HepG2 (cell line): ENCODE measurements around the gene SLC9A8. TPM values are rescaled to one million over a fixed set of nuclear protein-coding genes. Genes with fewer than 3 reads are reported as not detected.

Experiments
- ATAC-seq: fragments of 200-7000 bp; cut with Tn5 transposase; 3 replicates; pipeline ENCODE4 v1.9.1; 2020; ENCODE audit warnings: mild to moderate bottlenecking, moderate library complexity
- BruUV-seq: library from RNA; stranded (reverse); fragments of 400-500 nt; replicated peaks from 2 replicates; lab custom pipeline; 2021; lab: Mats Ljungman, UMichigan
- CTCF ChIA-PET: fragments of 300-600 bp; formaldehyde crosslinking; extraction: SDS; loops from one replicate; lab custom pipeline; 2021; ENCODE audit warnings: low total read pairs, inconsistent platforms, low intra/inter-chr PET ratio; lab: Yijun Ruan, JAX
- POLR2A ChIA-PET: fragments of 350-600 bp; sonication (Branson Sonifier 250); formaldehyde crosslinking; loops from one replicate; lab custom pipeline; 2020; ENCODE audit warnings: antibody characterized with exemption, inconsistent platforms; lab: Yijun Ruan, JAX
- DNase-seq: peaks from one replicate; pipeline ENCODE4 v3.0.0-alpha.2; 2015; ENCODE audit warnings: low spot score
- FAIRE-seq: peaks from 3 replicates; lab custom pipeline; 2011; peaks lifted over from hg19 to GRCh38; lab: Jason Lieb, UNC
- H2AFZ ChIP-seq: one replicate; pipeline ENCODE4 v1.6.1; 2011; ENCODE audit warnings: low read length, inconsistent platforms
- H3K27ac ChIP-seq: fragments of 300-600 bp; 3 replicates; pipeline ENCODE4 v1.8.0; 2011; ENCODE audit warnings: mixed run types, mild to moderate bottlenecking, mixed read lengths, low read length, inconsistent platforms; ENCODE audit not compliant: insufficient read depth; ENCODE audit errors: extremely low read length
- H3K27me3 ChIP-seq, 2 experiments: fragments of 200-600 bp in 1 of 2; 2 replicates in 1 of 2; 3 replicates in 1 of 2; pipeline versions ENCODE4 v1.6.0 to v1.8.0; 2011; ENCODE audit warnings: low read length in 2 of 2, mild to moderate bottlenecking in 2 of 2, moderate library complexity in 2 of 2, inconsistent platforms in 1 of 2; ENCODE audit not compliant: insufficient read depth in 2 of 2, control insufficient read depth in 1 of 2
- H3K36me3 ChIP-seq, 2 experiments: fragments of 200-600 bp in 1 of 2; replicated peaks in 1 of 2; 2 replicates in 1 of 2; 3 replicates in 1 of 2; pipeline versions ENCODE4 v1.5.1 to v1.8.0; 2011; ENCODE audit warnings: low read length in 2 of 2, inconsistent platforms in 1 of 2; ENCODE audit not compliant: insufficient read depth in 2 of 2, control insufficient read depth in 1 of 2
- H3K4me1 ChIP-seq: 2 replicates; pipeline ENCODE4 v1.5.1; 2012; ENCODE audit warnings: low read length, inconsistent platforms; ENCODE audit not compliant: insufficient read depth
- H3K4me2 ChIP-seq: 2 replicates; pipeline ENCODE4 v1.6.0; 2011; ENCODE audit warnings: low read depth, low read length, inconsistent platforms
- H3K4me3 ChIP-seq, 3 experiments: fragments of 200-600 bp in 1 of 3; sonication (generic), shearing (Covaris generic) in 1 of 3; replicated peaks in 1 of 3; 2 replicates each; pipeline ENCODE4 v1.5.1; 2011 to 2016; ENCODE audit warnings: low read length in 3 of 3, inconsistent platforms in 2 of 3, low read depth in 2 of 3, mild to moderate bottlenecking in 2 of 3, control low read depth in 1 of 3, mixed read lengths in 1 of 3; ENCODE audit not compliant: insufficient read depth in 1 of 3
- H3K79me2 ChIP-seq: one replicate; pipeline ENCODE4 v1.6.1; 2011; ENCODE audit warnings: low read length, inconsistent platforms; ENCODE audit not compliant: insufficient read depth
- H3K9ac ChIP-seq: 2 replicates; pipeline ENCODE4 v1.6.0; 2011; ENCODE audit warnings: mild to moderate bottlenecking, low read depth, low read length, inconsistent platforms; ENCODE audit not compliant: insufficient read depth
- H3K9me3 ChIP-seq: 2 replicates; pipeline ENCODE4 v1.5.1; 2012; ENCODE audit warnings: mild to moderate bottlenecking, low read length
- H4K20me1 ChIP-seq: 2 replicates; pipeline ENCODE4 v1.6.0; 2011; ENCODE audit warnings: inconsistent platforms, mild to moderate bottlenecking, low read length, moderate library complexity; ENCODE audit not compliant: insufficient read depth
- AGO2 ChIP-seq: fragments of 200-400 bp; formaldehyde crosslinking; optimal IDR thresholded peaks from 2 replicates; pipeline ENCODE3; 2017; ENCODE audit warnings: mild to moderate bottlenecking, low read depth, low read length, moderate library complexity
- AKAP8 ChIP-seq: sonication (generic); formaldehyde crosslinking; IDR thresholded peaks from 2 replicates; pipeline ENCODE4 v1.5.1; 2020; ENCODE audit warnings: mild to moderate bottlenecking, missing genetic modification reagents
- CEBPG ChIP-seq: IDR thresholded peaks from 2 replicates; pipeline ENCODE4 v1.6.1; 2016
- EED ChIP-seq: sonication (generic); formaldehyde crosslinking; IDR thresholded peaks from 2 replicates; pipeline ENCODE4 v1.5.0; 2020; ENCODE audit warnings: mild to moderate bottlenecking, missing genetic modification reagents
- FOXO4 ChIP-seq: sonication (generic); formaldehyde crosslinking; conservative IDR thresholded peaks from 2 replicates; pipeline ENCODE4 v1.8.1; 2023; ENCODE audit warnings: missing genetic modification reagents
- ZBTB39 ChIP-seq: sonication (generic); formaldehyde crosslinking; IDR thresholded peaks from 2 replicates; pipeline ENCODE4 v1.5.0; 2020; ENCODE audit warnings: missing genetic modification reagents
- ZNF121 ChIP-seq: sonication (generic); formaldehyde crosslinking; IDR thresholded peaks from 2 replicates; pipeline ENCODE4 v1.5.0; 2020; ENCODE audit warnings: mild to moderate bottlenecking, missing genetic modification reagents
- WGBS: methylation state at CpG from one replicate; pipeline ENCODE4 v1.1.6; 2017; ENCODE audit warnings: low lambda C conversion rate; 5-methylcytosine and 5-hydroxymethylcytosine counted together
- in situ Hi-C: cut with HindIII; loops from 2 replicates; pipeline ENCODE4 v1.10.0; 2017; ENCODE audit warnings: low pct_unique_long_range_greater_than_20kb; ENCODE audit not compliant: extremely low pct_ligation_motif_present
- intact Hi-C: fragments of 100-400 bp; cut with micrococcal nuclease; formaldehyde crosslinking; loops from one replicate; pipeline ENCODE4 v1.10.0; 2022; ENCODE audit not compliant: unreplicated experiment
- polyA plus RNA-seq, 8 experiments: library from polyadenylated mRNA; depleted of rRNA in 3 of 8; stranded (reverse) in 7 of 8; unstranded in 1 of 8; fragments of >200 nt; fragmentation: Illumina TruSeq in 4 of 8; extraction: Trizol in 4 of 8; gene quantifications; 2 replicates each; pipeline versions ENCODE4 v1.2.1 to v1.2.3, GENCODE V29; 2011 to 2016; ENCODE audit warnings: low read depth in 4 of 8, missing spikeins in 1 of 8, mixed read lengths in 1 of 8; ENCODE audit not compliant: insufficient read depth in 1 of 8
- total RNA-seq, 5 experiments: library from RNA; depleted of rRNA; stranded (reverse); fragments of >200 nt; fragmentation: Illumina TruSeq; extraction: Trizol; gene quantifications; 2 replicates each; pipeline ENCODE4 v1.2.3, GENCODE V29; 2016; ENCODE audit warnings: low read depth in 1 of 5
- TF ChIP-seq, protein P1 (sequence below): sonication (generic); formaldehyde crosslinking; IDR thresholded peaks from 2 replicates; pipeline ENCODE4 v1.8.1; 2023; ENCODE audit warnings: mild to moderate bottlenecking, moderate library complexity, missing genetic modification reagents

SLC9A8 gene
- total and polyA plus RNA-seq, 2 of the 13 experiments (the other 11 are each of a cell fraction or from before 2014, with no cell fraction given) = 4.1 to 7.4 TPM

DNA sequence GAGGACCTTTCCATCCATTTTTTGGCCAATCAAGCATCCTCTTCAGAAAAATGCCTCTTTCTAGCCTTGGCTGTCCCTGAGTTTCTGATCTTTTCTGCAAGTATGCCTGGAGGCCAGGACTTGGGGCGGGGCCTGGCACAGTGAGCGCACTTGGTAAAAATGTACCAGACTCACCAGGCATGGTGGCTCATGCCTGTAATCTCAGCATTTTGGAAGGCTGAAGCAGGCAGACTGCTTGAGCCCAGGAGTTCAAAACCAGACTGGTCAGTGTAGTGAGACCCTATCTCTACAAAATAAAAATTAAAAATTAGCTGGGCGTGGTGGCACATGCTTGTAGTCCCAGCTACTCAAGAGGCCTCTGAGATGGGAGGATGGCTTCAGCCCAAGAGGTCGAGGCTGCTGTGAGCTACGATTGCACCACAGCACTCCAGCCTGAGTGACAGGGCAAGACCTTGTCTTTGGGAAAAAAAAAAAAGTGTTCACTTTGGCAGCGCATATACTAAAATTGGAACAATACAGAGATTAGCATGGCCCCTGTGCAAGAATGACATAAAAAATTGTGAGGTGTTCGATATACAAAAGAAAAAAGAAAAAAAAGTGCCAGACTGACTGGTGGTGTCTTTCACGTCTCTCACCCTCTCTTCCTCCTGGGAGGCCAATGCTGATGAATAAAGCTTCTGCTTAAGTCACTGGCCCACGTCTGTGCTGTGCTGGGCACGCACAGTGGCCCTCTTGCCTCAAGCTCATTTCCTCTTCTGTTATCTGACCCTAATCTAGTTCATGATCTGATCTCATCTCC is 18.1 kb upstream of the SLC9A8 start:
- Histone ChIP-seq H3K9me3 (no peaks in the 10 kb centered on the region), H3K27ac (no peak overlapping the region), H3K4me1 (peaks cover 68% of the 10 kb centered on the region)
- in situ Hi-C loops = no loop called here
- TF ChIP-seq AGO2 (no peak), AKAP8 (no peak), CEBPG (CRISPR knock-in tag) (peak; percentile 5; the same call in 1 of the 2 replicates), ZNF121 (CRISPR knock-in tag) (0 out of 2 replicates have a peak, but pooled peaks have one; percentile 45), ZBTB39 (CRISPR knock-in tag) (0 out of 2 replicates have a peak, but pooled peaks have one; percentile 33), FOXO4 (CRISPR knock-in tag) (0 out of 2 replicates have a peak, but pooled peaks have one; percentile 83), EED (CRISPR knock-in tag) (no peak)
- TF ChIP-seq, protein P1, sequence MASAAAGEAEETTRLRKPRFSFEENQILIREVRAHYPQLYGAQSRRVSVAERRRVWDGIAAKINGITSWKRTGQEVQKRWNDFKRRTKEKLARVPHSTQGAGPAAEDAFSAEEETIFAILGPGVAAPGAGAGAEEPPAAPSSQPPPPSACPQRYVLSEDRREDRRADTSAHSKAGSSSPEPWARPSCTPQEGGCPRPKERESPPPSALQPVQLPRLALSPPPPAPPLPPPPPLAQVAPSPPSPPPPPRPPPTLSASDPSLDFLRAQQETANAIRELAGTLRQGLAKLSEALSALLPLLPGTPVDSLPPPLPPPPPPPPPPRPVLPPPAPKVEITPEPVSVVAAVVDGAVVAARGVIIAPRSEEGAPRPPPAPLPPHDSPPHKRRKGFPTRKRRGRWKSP = 0 out of 2 replicates have a peak, but pooled peaks have one; percentile 43
- TF ChIP-seq, all 625 proteins: peak for 5
- no TSS peak for BruUV-seq
- 40% methylated on average over 10 of the region's 10 CpGs for WGBS
- ATAC-seq = no peak
- no peaks in the 10 kb centered on the region for H4K20me1 ChIP-seq
- H3K4me3 ChIP-seq = no peak overlapping the region
- ChIA-PET CTCF (no interaction called here), POLR2A (interaction anchor here (0.8 to 1.5 kb wide), 6 partner anchors 14 to 44 kb away, joined by 3 to 5 read pairs (median 4); partner anchors contain the start of gene SLC9A8)
- H3K36me3 ChIP-seq = no peaks in the 10 kb centered on the region
- no peak for FAIRE-seq
- H2AFZ ChIP-seq = no peak overlapping the region
- H3K9ac ChIP-seq = no peak overlapping the region
- H3K27me3 ChIP-seq = no peaks in the 10 kb centered on the region
- no peak for DNase-seq
- 0 out of 2 replicates have a peak overlapping the region, but pooled peaks have one; percentile 7 for H3K4me2 ChIP-seq
- intact Hi-C loops = no loop called here
- no peaks in the 10 kb centered on the region for H3K79me2 ChIP-seq
